Measurements from ENCODE around the gene UBTF.
"Not testable (repeated sequence)": the region's sequence is repeated elsewhere in the genome, so short reads cannot be mapped to it uniquely, and the experiment has no call there.

UBTF gene

DNA sequence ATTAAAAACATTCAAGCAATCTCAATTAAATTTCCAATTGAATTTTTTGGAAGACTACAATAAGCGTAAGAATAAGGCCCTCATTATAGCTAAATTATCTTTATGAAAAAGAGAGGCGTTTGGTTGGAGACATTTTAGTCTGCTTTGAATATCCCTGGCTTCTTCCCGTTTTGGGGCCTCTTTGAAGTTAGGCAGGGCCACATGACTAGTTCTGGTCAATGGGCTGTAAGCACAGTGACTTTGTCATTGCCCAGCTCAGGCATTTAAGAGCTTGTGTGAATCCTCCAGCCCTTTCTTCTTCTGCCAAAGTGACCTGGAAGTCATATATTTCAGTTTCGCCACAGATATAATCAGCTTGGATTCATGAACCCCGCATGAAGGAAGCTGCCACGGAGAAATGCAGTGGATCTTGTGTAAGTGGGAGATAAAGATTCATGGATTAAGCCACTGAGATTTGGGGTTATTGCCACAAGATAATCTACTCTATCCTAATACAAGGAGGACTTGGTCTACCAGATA lies 21.7 kb upstream of the UBTF start:
- DNase-seq, result no peak

DNA sequence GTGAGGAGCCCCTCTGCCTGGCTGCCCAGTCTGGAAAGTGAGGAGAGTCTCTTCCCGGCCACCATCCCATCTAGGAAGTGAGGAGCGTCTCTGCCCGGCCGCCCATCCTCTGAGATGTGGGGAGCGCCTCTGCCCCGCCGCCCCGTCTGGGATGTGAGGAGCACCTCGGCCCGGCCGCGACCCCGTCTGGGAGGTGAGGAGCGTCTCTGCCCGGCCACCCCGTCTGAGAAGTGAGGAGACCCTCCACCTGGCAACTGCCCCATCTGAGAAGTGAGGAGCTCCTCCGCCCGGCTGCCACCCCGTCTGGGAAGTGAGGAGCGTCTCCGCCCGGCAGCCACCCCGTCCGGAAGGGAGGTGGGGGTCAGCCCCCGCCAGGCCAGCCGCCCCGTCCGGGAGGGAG lies 18.4 kb upstream of the UBTF start:
- not testable (repeated sequence) for DNase-seq

DNA sequence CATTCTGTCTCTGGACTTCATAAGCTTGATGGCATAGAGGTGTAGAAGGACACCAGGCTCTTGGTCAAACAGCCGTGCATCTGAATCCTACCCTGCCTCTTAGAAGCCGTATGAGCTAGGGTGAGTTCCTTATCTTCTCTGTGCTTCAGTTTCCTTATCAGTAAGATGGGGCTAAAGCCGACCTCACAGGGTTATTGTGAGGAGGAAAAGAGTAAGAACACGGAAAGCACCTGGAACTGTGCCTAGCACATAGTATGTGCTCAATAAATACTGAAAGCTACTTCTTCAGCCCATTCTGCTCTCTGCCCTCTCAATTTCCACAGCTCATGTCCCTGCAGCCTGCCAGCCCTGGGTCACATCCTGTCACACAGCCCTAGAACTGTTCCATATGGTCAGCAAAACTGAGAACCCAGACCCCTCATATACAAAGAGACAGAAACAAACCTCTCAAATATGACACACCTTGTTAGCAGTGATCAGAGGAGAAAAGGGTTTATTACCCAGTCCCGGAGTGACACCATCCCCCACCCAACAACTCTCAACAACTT lies 17.0 kb upstream of the UBTF start:
- no peak for DNase-seq

DNA sequence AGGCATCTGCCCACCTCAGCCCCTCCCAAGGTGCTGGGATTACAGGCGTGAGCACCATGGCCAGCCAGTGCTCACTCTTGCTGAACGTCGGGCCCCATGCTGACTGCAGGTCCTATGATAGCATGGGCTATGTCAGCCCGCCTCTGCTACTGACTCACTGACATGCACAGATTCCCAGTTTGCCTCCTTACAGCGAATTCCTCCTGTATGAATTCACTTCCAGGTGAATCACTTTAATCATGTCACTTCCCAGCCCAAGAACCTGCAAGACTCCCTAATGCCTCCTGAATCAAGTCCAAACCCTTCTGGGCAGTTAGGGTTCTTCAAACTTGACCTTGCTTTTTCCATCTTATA lies 16.1 kb upstream of the UBTF start:
- DNase-seq, result no peak

DNA sequence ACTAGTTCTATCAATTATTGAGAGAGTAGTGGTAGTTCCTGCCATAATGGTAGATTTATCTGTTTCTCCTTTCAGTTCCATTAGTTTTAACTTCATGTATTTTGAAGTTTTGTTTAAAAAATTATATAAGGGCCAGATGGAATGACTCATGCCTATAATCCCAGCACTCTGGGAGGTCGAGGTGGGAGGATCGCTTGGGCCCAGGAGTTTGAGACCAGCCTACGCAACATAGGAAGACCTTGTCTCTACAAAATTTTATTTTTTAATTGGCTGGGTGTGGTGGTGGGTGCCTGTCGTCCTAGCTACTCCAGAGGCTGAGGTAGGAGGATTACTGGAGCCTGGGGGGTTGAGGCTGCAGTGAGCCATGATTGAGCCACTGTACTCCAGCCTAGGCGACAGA lies 14.1 kb upstream of the UBTF start:
- no peak for DNase-seq

DNA sequence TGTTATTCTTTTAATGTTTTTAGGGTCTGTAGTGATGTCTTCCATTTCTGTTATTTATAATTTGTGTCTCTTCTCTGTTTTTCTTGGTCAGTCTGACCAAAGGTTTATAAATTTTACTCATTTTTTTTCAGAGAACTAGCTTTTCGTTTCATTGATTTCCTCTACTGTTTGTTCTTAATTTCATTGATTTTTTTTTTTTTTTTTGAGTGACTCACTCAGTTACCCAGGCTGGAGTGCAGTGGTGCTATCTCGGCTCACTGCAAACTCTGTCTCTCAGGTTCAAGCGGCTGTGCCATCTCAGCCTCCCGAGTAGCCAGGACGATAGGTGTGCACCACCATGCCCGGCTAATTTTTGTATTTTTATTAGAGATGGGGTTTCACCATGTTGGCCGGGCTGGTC lies 12.6 kb upstream of the UBTF start:
- no peak for DNase-seq

DNA sequence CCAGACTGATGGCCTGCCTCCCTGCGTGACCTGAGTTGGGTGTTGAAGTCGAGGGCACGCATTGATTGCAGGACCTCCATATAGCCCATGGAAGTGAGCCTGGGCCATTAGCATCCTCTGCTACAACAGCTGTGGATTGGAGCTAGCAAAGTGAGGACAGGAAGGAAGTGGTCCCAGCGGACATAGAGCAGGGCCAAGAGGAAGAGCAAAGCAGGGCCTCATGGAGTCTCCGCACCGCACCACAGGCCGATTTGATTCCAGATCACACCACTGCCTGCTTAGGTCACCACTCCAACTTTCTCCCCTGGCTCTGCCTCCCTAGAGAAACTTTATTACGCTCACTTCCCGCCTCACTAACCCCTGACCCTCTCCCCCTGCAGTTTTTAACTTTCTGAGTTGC lies 10.7 kb upstream of the UBTF start:
- DNase-seq, result no peak

DNA sequence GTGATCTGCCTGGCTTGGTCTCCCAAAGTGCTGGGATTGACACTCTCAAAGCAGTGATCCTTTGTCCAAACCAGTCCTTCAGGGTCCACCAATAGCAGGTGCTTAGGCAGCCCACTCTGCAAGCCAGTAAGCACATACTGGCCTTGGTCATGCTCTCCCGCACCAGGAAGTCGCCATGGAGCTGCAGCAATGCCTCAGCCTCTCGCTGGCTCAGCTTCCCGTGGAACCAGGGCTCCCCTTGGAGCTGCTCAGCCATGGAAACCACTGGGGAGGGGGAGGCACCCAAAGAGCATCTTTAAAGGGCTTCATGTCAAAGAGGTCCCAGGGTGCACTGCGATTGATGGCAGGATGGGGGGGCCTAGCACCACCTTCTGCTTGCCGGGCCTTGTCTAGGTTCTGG lies 9.6 kb upstream of the UBTF start:
- DNase-seq, result no peak

DNA sequence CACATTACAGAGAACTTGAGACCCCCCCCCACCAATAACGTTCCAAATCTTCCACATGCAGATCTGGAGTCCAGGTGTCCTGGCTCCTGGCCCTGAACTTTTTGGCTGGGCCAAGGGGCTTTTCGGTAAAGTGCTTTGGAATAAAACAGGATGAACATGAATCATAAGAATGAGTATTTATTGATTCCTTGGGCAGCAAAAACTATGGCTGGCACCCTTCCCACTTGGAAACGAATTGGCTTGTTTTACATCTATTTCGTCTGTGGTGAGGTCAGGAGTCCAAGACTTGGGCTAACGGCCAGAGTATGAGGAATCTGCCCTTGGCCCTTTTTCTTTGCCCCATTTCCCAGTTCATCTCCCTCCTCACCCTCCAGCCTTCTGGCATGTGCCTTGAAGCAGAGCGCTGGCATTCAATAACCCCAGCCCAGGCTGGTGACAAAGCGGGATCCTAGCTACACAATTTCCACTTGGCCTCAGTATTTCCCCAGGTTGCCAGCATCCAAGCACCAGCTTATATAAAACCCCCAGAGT lies 4.1 kb upstream of the UBTF start:
- no peak for DNase-seq

DNA sequence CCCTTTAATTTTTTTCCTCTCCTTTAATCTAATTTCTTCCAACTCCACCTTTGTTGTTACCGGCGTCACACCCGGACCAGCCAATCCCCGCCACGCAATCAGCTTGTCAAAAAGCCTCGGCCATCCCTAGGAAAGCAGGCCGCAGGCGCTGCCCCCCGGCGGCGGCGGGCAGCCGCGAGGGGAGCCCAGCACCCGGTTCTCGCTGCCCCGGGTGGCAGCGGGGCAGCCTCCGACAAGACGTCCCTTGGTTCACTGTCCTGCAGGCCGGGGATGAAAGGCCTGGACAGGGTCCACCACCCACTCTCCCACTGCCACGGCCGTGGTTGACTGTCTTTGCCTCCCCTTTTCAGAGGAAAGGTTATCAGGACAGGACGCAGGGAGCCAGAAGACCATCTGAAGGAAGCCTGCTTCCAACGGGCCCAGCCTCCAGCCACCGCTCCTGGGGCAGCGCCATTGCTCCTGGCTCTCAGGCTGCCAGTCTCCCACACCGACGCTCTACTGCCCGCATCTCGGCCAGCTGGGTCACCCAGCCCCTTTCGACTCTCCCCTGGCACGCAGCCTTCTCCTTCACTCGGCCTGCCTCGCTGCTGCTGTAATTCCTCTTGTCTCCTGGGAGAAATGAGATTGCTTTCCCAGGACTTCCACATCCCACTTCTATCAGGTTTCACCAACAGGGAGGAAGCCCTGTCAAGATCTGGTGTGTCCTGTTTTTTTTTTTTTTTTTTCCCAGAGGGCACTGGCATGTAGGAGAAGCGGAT lies 2.8 kb upstream of the UBTF start:
- DNase-seq, result no peak

DNA sequence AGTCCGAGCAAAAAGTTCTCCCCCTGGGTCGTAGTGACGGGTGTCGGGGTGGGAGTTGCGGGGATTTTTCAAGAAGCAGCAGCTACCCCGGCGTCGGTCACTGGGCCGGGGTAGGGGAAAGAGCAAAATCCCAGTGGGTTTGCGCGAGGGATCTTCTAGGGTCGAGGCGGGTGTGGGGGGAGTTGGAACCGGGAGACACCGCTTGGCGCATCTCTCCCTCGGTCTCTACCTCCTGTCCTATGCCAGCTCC lies 2.3 kb upstream of the UBTF start:
- DNase-seq, result no peak

DNA sequence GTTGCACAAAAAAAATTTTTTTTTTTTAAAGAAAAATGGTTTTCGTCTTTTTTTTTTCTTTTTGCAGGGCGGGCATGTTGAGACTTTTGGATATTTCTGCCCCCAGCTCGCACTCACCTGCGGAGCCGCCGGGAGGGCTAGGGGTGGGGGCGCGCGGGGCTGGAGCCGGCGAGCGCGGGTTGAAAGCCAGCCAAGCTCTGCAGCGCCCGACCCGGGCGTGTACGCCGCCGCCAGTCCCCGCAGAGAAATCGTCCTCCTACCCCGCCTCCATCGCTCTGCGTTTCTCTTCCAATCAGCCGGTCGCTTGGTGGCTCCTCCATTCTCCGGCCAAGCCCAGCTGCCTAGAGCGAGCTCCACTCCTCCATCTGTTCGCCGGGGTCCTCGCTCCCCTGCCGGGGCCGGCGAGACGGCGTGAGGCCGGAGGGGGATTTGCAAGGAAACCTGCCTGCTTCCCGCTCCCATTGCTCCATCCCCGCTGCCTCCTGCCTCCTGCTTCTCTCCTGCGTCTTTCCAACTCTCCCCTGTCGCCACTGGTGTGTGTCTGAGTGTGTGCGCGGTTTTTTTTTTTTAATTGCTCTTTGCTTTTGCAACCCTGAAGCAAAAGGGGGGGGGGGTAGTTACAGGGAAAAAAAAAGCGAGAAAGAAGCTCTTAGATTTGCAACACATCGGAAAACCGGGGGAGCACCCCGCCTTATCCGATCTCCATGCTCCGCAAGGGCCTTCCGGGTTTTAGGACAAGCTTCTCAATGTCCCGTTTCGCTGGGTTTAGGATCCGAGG lies 1.8 kb upstream of the UBTF start:
- peak; percentile 56 for DNase-seq

DNA sequence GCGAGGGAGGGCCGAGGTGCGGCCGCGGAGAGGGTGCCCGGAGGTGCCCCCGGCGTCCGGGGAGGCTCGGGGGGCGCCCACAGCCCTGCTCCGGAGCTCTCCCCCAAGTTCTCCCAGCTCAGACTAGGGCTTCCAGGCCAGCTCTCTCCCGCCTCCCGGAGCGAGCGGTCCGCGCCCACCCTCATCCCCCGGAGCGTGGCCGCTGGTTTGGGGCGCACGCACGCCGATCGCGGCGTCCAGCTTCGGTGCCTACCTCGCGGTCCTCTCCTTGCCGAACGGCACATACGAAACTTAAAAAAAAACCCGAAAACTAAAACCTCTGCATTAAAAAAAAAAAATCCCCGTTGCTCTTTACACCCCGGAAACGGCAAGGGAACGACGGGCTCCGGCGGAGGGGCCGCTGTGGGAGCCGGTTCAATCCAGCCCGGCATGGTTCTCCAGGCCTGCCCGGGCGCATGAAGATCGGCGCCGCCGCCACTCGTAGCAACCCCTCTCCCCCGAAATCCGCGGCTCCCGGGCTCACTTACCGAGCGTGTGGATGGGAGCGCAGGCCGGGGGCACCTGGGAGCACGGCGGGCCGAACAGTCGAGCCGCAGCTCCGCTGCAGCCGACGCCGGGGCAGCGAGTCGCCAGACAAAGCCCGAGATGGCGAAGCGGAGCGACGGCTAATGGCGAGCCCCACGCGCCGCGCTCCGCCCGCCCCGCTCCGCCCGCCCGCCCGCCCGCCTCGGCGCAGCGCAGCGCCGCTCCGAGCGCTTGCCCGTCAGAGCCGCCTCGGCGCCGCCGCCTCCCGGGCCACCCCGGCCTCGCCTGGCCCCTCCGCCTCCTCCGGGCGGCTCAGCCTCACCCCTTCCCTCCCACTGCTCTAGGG lies 973 bp upstream of the UBTF start:
- no peak for DNase-seq

DNA sequence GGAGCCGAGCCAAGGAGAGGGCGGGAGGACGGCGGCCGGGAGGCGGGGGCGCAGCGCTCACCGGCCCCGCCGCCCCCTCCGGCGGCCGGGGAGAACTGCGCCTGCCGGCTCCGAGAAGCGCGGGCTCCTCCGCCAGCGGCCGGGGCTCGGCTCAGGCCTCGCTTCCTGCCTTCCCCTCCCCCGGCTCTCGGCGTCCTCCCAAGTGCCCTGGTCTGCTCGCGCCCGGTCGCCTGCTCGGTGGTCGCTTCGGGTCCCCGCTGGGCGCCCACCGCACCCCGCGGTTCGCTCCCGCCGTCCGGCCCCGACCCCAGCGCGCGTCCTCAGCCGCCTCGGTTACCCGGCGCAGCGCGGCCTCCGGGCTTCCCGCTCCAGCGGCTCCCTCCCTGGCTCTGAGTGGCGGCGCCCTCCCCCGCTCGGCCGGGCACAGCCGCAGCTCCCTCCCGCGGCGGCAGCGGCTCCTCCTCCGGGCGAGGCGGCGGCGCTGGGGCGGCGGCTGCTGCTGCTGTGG lies 313 bp downstream of the UBTF start:
- DNase-seq, result peak; percentile 62

DNA sequence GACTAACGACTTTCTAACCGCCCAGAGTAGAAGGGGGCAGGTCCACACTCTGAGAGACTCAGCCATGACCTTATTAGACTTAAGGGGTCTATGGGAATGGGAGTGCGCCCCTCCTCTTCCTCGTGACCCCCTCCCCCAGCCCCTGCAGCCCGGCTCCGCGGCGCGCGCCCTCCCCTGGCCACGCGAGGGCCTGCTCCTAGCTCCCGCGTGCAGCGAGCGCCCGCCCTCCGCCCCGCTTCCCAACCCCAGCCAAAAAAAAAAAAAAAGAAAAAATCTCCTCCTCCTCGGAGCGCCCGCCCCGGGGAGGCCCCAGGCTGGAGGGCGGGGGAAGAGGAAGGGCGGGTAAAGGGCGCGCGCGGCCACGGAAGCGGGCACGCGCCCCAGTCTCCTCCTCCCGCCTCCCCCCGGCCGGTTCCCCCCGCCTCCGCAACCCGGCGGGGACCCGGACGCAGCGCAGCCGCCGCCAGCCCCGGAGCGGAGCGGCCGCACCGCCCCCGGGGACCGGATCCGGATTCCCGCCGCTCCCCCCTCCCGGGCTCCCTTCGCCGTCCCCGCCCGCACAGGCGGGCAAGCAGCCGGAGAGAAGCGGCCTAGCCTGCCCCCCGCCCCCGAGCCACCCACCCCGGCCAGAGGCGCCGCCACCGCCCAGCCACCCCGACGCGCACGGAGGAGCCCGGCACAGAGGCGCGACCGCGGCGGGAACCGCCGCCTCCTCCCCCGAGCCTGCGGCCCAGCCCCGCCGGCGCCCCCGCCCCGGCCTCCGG lies 949 bp downstream of the UBTF start:
- peak; percentile 85 for DNase-seq

DNA sequence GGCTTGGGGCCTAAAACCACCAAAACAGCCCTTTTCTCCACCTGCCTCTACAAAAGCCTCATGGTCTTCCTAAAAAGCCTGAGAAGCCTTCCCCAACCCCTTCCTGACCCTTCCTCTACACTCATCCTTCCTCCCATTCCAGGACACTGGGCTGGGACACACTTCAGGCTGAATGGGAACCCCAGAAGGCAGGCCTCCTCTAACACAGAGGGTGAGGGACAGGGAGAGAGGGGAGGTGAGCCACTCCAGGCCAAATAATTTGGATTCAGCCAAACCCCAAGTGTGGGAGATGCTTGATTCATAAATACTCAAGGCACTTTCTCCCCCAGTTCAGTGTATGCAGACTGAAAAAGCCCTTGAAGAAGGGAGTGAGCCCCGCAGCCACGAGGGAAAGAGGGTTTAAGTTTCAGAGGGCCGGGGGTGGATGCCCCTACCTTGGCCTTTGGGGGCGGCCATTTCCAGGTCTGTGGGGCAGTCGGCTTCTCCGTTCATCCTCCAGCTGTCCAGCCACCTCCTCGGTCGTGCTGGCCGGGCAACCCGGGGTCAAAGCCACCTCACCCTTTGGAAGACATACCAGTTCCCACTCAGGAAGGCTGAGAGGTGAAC lies 1.6 kb downstream of the UBTF start:
- DNase-seq, result no peak

DNA sequence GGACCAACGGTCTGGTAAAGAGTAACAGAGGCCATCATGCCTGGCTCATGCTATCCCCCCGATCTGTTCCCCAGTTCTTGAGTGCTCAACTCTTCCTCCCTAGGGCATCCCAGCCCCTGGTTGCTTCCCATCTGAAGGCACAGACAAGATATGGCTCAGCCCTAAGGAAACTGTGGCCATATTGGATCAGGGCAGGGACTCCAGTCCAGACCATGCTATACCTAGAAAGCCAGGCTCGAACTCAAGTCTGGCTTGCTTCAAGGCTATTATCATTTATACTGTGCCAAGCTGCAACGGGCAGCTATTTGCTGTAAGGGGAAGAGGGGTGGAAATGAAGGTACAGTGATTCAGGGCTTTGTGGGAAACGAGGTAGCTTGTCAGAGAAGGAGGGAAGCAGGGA lies 2.8 kb downstream of the UBTF start:
- DNase-seq, result no peak

DNA sequence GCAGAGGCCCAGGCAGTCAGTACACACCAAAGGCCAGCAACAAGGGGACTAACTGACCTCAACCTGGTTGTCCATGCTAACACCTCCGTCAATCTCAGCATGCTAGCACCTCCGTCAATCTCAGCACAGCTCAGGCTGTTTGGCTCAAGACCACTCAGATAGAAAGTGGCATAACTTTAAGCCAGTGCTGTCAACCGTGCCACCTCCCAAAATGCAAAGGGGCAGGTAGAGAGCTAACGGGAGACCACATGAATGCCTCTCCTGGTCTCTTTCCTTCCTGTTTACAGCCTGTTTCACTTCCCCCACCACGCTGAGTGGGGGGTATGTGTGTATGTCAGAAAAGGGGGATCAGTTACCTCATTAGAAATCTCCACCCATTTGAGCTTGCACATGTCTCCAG lies 3.3 kb downstream of the UBTF start:
- DNase-seq, result no peak

DNA sequence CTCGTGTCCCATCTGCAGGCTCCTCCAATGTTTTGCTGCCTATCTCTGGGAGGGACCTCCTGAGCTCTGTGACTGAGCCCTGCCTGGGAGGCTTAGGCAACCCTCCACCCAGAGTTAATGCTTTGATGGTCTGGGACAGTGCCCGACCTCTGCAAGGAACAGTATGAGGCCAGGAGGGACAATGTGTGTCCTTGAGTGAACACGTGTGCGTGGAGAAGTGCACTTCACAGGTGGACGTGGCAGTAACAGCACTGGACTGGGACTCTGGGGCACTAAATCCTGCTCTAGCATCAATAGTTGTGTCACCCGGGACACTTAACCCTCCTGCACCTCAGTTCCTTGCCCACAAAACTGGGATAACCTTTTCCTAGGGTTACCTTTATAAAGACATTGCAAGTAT lies 4.6 kb downstream of the UBTF start:
- no peak for DNase-seq

DNA sequence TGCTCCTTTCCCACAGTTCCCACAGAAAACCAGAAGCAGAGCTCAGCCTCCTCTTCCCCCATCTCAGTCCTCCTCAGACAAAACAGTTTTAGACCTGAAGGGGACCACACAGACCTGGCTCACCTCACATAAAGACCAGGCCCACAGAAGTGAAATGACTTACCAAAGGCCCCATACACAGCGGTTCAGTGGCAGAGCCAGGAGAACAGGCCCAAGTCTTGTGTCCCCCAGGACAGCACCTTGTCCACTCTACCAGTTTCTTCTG lies 5.3 kb downstream of the UBTF start:
- no peak for DNase-seq

DNA sequence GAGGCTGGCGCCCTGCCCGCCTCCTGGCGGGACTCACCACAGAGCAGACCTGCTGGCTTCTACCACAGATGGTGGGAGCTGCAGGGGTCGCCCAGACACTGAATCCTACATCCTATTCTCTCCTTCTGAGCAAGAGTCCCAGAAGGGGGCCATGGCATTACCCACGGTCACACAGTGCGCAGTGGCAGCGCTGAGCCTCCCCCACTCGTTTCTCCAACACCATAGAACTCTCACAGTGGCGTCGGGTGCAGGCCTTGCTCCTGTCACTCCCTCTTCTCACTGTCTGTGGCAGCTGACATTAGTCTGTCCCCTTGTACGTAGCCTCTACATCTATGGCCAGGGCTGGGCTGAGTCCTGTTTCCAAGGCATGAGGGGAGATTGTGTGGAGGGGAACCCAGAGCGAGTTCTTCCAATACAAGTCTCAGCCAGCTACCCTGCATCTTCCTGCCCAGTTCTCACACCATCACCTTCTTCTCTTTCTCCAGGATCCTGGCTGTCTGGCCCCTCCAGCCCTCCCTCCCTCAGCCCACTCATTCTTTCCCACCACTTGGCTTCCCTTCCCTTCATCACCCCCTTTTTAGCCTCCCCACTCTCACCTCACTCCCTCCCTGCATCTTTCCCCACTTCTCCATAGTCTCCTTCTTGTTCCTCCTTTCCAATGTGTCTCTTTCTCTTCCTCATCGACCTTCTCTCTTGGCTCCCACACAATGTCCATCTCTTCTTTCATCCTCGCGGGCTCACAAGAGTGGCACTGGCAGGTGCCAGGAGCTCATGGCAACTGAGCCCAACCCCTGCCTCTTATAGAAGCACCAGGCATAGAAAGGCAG lies 5.9 kb downstream of the UBTF start:
- no peak for DNase-seq

Measured in activated effector memory CD4-positive, alpha-beta T cell treated with Interleukin-2 at 50 U/mL for 16 hours (primary cell).